Measurements from ENCODE around the gene P3H2. TPM values are rescaled to one million over a fixed set of nuclear protein-coding genes. Genes with fewer than 3 reads are reported as not detected.

Gene P3H2
- total RNA-seq, 1 donor from 2014 or later = 23.5 TPM

DNA sequence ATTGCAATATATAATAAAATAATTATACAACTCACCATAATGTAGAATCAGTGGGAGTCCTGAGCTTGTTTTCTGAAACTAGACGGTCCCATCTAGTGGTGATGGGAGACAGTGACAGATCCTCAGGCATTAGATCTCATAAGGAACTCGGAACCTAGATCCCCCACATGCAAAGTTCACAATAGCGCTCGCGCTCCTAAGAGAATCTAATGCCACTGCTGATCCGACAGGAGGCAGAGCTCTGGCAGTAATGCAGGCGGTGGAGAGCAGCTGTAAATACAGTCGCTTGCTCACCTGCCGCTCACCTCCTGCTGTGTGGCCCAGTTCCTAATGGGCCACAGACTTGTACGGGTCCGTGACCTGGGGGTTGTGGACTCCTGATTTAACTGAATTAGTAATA is 87.8 kb downstream of the P3H2 start:
- Mint-ChIP-seq H3K9me3 (peaks cover 6% of the 10 kb centered on the region), H3K36me3 (no peaks in the 10 kb centered on the region), H3K27me3 (no peaks in the 10 kb centered on the region), H3K4me1 (ENCODE audit: unreplicated experiment) (peaks cover 13% of the 10 kb centered on the region), H3K4me3 (no peak overlapping the region), H3K27ac (no peak overlapping the region)
- DNase-seq (ENCODE audit: extremely low spot score, unreplicated experiment) = no peak
- TF ChIP-seq, protein P1, sequence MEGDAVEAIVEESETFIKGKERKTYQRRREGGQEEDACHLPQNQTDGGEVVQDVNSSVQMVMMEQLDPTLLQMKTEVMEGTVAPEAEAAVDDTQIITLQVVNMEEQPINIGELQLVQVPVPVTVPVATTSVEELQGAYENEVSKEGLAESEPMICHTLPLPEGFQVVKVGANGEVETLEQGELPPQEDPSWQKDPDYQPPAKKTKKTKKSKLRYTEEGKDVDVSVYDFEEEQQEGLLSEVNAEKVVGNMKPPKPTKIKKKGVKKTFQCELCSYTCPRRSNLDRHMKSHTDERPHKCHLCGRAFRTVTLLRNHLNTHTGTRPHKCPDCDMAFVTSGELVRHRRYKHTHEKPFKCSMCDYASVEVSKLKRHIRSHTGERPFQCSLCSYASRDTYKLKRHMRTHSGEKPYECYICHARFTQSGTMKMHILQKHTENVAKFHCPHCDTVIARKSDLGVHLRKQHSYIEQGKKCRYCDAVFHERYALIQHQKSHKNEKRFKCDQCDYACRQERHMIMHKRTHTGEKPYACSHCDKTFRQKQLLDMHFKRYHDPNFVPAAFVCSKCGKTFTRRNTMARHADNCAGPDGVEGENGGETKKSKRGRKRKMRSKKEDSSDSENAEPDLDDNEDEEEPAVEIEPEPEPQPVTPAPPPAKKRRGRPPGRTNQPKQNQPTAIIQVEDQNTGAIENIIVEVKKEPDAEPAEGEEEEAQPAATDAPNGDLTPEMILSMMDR (conservative IDR thresholded peaks at IDR 0.05) = no peak

DNA sequence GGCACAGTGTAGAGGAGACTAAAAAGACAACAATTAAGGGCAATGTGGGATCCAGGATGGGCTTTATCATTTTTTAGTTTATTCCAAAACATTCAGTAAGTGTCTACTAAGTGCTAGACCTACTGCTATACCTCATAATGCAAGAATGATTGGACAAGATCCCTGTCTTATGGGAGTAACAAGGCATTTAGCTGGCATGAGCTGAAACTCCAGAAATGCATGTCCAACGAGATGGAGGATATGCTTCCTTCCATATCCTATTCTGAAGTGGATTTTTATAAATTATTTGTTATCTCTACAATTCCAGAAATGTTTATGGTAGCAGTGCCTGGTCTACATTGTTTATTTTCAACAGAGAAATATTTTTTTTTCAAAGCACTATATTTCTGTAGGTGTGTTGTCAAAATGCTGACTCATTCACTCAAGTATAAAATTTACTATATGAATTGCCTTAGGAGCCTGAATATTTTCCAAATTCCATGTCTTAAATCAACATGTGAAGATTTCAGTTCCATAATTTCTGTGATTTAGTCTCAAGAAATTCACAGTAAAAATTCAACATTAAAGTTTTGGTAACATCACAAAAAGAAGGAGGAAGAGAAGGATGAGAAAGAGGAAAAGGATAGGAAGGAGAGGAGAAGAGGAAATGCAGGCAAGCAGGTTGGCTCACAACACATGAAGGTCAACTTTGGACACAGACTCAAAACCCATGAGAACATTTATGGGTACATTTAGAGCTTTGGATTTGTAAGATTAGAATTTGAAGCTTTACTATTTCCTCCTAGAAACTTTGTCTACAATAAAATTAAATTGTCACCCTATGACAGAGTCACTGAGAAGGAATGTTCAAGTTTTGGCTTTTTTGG is 88.6 kb downstream of the P3H2 start:
- H3K9me3 Mint-ChIP-seq = peaks cover 6% of the 10 kb centered on the region
- peaks cover 9% of the 10 kb centered on the region for H3K4me1 Mint-ChIP-seq (ENCODE audit: unreplicated experiment)
- TF ChIP-seq, protein P1 (conservative IDR thresholded peaks at IDR 0.05) = no peak
- no peak overlapping the region for H3K4me3 Mint-ChIP-seq
- H3K27ac Mint-ChIP-seq = no peak overlapping the region
- no peaks in the 10 kb centered on the region for H3K27me3 Mint-ChIP-seq
- no peak for DNase-seq (ENCODE audit: extremely low spot score, unreplicated experiment)
- H3K36me3 Mint-ChIP-seq = no peaks in the 10 kb centered on the region

DNA sequence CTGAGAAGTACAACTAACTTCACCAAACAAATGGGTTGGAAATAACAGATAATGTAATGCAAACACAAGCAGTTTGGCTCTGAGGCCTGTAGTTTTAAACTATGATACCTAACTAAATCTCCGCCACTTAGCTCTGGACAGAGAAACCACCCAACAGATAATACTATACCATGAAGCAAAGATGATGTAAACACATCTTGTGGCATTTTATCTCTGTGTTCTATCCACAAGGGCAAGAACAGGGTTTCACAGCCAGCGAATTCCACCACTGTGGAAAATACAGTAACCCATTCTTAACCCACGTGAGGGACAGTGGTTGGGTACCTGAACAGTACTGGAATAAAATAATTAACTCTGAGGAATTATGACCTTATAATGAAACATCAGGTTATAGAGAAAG is 93.6 kb downstream of the P3H2 start:
- TF ChIP-seq, protein P1 (conservative IDR thresholded peaks at IDR 0.05) = no peak
- Mint-ChIP-seq H3K36me3 (no peaks in the 10 kb centered on the region), H3K27ac (no peak overlapping the region), H3K4me1 (ENCODE audit: unreplicated experiment) (peaks cover under 1% of the 10 kb centered on the region), H3K27me3 (no peaks in the 10 kb centered on the region), H3K9me3 (peaks cover under 1% of the 10 kb centered on the region), H3K4me3 (no peak overlapping the region)
- no peak for DNase-seq (ENCODE audit: extremely low spot score, unreplicated experiment)

DNA sequence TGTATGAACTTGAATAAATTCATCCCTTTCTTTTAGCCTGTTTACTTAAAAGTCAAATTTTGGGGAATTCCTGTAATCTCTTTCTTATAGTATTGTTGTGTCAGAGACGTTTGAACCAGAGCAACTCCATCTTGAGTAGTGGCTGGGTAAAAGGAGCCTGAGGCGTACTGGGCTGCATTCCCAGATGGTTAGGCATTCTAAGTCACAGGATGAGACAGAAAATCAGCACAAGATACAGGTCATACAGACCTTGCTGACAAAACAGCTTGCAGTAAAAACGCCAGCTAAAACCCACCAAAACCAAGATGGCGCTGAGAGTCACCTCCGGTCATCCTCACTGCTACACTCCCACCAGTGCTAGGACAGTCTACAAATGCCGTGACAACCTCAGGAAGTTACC is 94.5 kb downstream of the P3H2 start:
- TF ChIP-seq, protein P1 (conservative IDR thresholded peaks at IDR 0.05) = no peak
- Mint-ChIP-seq H3K4me3 (no peak overlapping the region), H3K27ac (no peak overlapping the region), H3K9me3 (no peaks in the 10 kb centered on the region), H3K36me3 (no peaks in the 10 kb centered on the region), H3K27me3 (no peaks in the 10 kb centered on the region), H3K4me1 (ENCODE audit: unreplicated experiment) (peaks cover 3% of the 10 kb centered on the region)
- no peak for DNase-seq (ENCODE audit: extremely low spot score, unreplicated experiment)

DNA sequence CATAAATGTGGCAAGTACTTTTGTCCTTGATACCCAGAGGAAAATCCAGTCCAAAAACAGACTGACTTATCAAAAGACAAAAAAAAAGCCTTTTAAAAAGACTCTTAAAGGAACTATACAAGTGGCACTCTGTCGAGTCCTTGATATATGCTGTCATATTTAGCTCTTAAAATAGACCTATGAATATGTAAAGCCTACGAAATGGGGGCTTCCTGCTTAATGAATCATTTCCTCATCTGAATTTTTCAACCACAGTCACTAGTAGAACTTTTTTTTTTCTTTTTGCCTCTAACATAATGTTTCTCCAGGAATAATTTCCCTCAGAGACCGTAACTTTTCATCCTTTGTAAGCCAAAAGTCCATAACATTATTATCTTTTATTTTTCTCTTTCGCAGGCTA is 95.8 kb downstream of the P3H2 start:
- DNase-seq (ENCODE audit: extremely low spot score, unreplicated experiment) = no peak
- no peaks in the 10 kb centered on the region for H3K27me3 Mint-ChIP-seq

More for the DNA sequence above, 95.8 kb downstream of the P3H2 start:
- Mint-ChIP-seq H3K36me3 (no peaks in the 10 kb centered on the region), H3K27ac (no peak overlapping the region), H3K9me3 (no peaks in the 10 kb centered on the region), H3K4me3 (no peak overlapping the region), H3K4me1 (ENCODE audit: unreplicated experiment) (peaks cover 3% of the 10 kb centered on the region)
- TF ChIP-seq, protein P1 (conservative IDR thresholded peaks at IDR 0.05) = no peak
